IMR-90 (cell line): ENCODE measurements around the gene ARSA. TPM values are rescaled to one million over a fixed set of nuclear protein-coding genes. Genes with fewer than 3 reads are reported as not detected.

Experiments used
- ATAC-seq: fragments of 200-7000 bp; cut with Tn5 transposase; 2 replicates; pipeline ENCODE4 v1.9.1; 2020; ENCODE audit warnings: low read depth, mild to moderate bottlenecking, moderate library complexity
- BruUV-seq: library from RNA; stranded (reverse); fragments of 400-500 nt; replicated peaks from 2 replicates; lab custom pipeline; 2021; lab: Mats Ljungman, UMichigan
- CTCF ChIA-PET: fragments of 300-600 bp; formaldehyde crosslinking; extraction: SDS; loops from one replicate; lab custom pipeline; 2021; ENCODE audit warnings: antibody characterized with exemption; lab: Yijun Ruan, JAX
- POLR2A ChIA-PET: fragments of 300-600 bp; sonication (Branson Sonifier 250); formaldehyde crosslinking; loops from one replicate; lab custom pipeline; 2022; ENCODE audit warnings: antibody characterized with exemption; ENCODE audit not compliant: unreplicated experiment; lab: Charles Lee
- DNase-seq: peaks from one replicate; pipeline ENCODE4 v3.0.0; 2013
- H2AFZ ChIP-seq: replicated peaks from 2 replicates; pipeline ENCODE3; 2013; ENCODE audit warnings: low read length, mild to moderate bottlenecking; ENCODE audit not compliant: poor library complexity
- H2AK5ac ChIP-seq: 2 replicates; pipeline ENCODE4 v1.6.1; 2013; ENCODE audit warnings: low read depth, low read length, inconsistent platforms
- H2AK9ac ChIP-seq: replicated peaks from 2 replicates; pipeline ENCODE3; 2013; ENCODE audit warnings: mild to moderate bottlenecking, low read depth, low read length, moderate library complexity; ENCODE audit not compliant: poor library complexity
- H2BK120ac ChIP-seq: 2 replicates; pipeline ENCODE4 v1.6.1; 2013; ENCODE audit warnings: low read depth, low read length, inconsistent platforms
- H2BK15ac ChIP-seq: 3 replicates; pipeline ENCODE4 v1.6.1; 2013; ENCODE audit warnings: low read depth, low read length, inconsistent platforms
- H2BK20ac ChIP-seq: 2 replicates; pipeline ENCODE4 v1.6.1; 2013; ENCODE audit warnings: low read depth, mild to moderate bottlenecking, inconsistent platforms, low read length, moderate library complexity
- H2BK5ac ChIP-seq: 2 replicates; pipeline ENCODE4 v1.6.1; 2013; ENCODE audit warnings: mild to moderate bottlenecking, low read depth, low read length, inconsistent platforms; ENCODE audit not compliant: poor library complexity, severe bottlenecking
- H3K14ac ChIP-seq: replicated peaks from 2 replicates; pipeline ENCODE4 v1.6.1; 2013; ENCODE audit warnings: low read depth, low read length, inconsistent platforms
- H3K18ac ChIP-seq: 2 replicates; pipeline ENCODE4 v1.6.1; 2013; ENCODE audit warnings: low read depth, low read length, control low read depth
- H3K23ac ChIP-seq: 2 replicates; pipeline ENCODE4 v1.6.1; 2013; ENCODE audit warnings: low read depth, low read length, inconsistent platforms
- H3K27ac ChIP-seq: 2 replicates; pipeline ENCODE4 v1.5.1; 2013; ENCODE audit warnings: mild to moderate bottlenecking, control low read depth, low read length; ENCODE audit not compliant: insufficient read depth
- H3K27me3 ChIP-seq: 2 replicates; pipeline ENCODE4 v1.6.1; 2013; ENCODE audit warnings: low read length; ENCODE audit not compliant: control insufficient read depth, insufficient read depth
- H3K36me3 ChIP-seq: 2 replicates; pipeline ENCODE4 v1.6.1; 2013; ENCODE audit warnings: low read length, mixed read lengths; ENCODE audit not compliant: control insufficient read depth, insufficient read depth
- H3K4ac ChIP-seq: 2 replicates; pipeline ENCODE4 v1.6.1; 2013; ENCODE audit warnings: low read depth, low read length, inconsistent platforms
- H3K4me1 ChIP-seq: 2 replicates; pipeline ENCODE4 v1.6.1; 2013; ENCODE audit warnings: low read length, mixed read lengths; ENCODE audit not compliant: control insufficient read depth, insufficient read depth
- H3K4me2 ChIP-seq: 2 replicates; pipeline ENCODE4 v1.6.1; 2013; ENCODE audit warnings: low read depth, mild to moderate bottlenecking, control low read depth, low read length, moderate library complexity
- H3K4me3 ChIP-seq: 2 replicates; pipeline ENCODE4 v1.5.1; 2013; ENCODE audit warnings: low read depth, mild to moderate bottlenecking, control low read depth, low read length, moderate library complexity; ENCODE audit not compliant: insufficient read depth
- H3K56ac ChIP-seq: 2 replicates; pipeline ENCODE4 v1.6.1; 2013; ENCODE audit warnings: low read length, inconsistent platforms; ENCODE audit not compliant: insufficient read depth; ENCODE audit errors: extremely low read depth
- H3K79me1 ChIP-seq, 2 experiments: 2 replicates each; pipeline ENCODE4 v1.6.1; 2013; ENCODE audit warnings: low read length in 2 of 2, inconsistent platforms in 1 of 2, low read depth in 1 of 2
- H3K9ac ChIP-seq: 2 replicates; pipeline ENCODE4 v1.6.1; 2013; ENCODE audit warnings: low read depth, low read length, control low read depth
- H3K9me1 ChIP-seq: 2 replicates; pipeline ENCODE4 v1.6.1; 2013; ENCODE audit warnings: low read length, inconsistent platforms; ENCODE audit not compliant: insufficient read depth
- H3K9me3 ChIP-seq: 2 replicates; pipeline ENCODE4 v1.6.1; 2013; ENCODE audit warnings: low read length; ENCODE audit not compliant: control insufficient read depth, insufficient read depth
- H4K20me1 ChIP-seq: 2 replicates; pipeline ENCODE4 v1.6.1; 2013; ENCODE audit warnings: low read length, inconsistent platforms; ENCODE audit not compliant: insufficient read depth
- H4K5ac ChIP-seq: 2 replicates; pipeline ENCODE4 v1.6.1; 2013; ENCODE audit warnings: mild to moderate bottlenecking, low read depth, low read length, control low read depth
- H4K8ac ChIP-seq, 2 experiments: 2 replicates each; pipeline ENCODE4 v1.6.1; 2013; ENCODE audit warnings: low read depth in 2 of 2, low read length in 2 of 2, control low read depth in 1 of 2, inconsistent platforms in 1 of 2
- H4K91ac ChIP-seq: 2 replicates; pipeline ENCODE4 v1.6.1; 2013; ENCODE audit warnings: low read depth, low read length, inconsistent platforms; ENCODE audit not compliant: insufficient read depth
- CEBPB ChIP-seq: IDR thresholded peaks from 2 replicates; pipeline ENCODE4 v1.6.1; 2012; ENCODE audit warnings: low read depth, low read length, improper control_type of control experiment
- CHD1 ChIP-seq: IDR thresholded peaks from 2 replicates; pipeline ENCODE4 v1.6.1; 2012; ENCODE audit warnings: low read depth, low read length, improper control_type of control experiment
- FOS ChIP-seq: fragments of 150-350 bp; IDR thresholded peaks from 2 replicates; pipeline ENCODE4 v1.6.1; 2016; ENCODE audit warnings: low read depth, low read length
- MAFK ChIP-seq: IDR thresholded peaks from 2 replicates; pipeline ENCODE4 v1.6.1; 2012; ENCODE audit warnings: low read depth, low read length, improper control_type of control experiment
- MAZ ChIP-seq: IDR thresholded peaks from 2 replicates; pipeline ENCODE4 v1.6.1; 2012; ENCODE audit warnings: low read depth, mild to moderate bottlenecking, low read length, improper control_type of control experiment, moderate library complexity, borderline replicate concordance
- NFE2L2 ChIP-seq: fragments of 150-350 bp; IDR thresholded peaks from 2 replicates; pipeline ENCODE4 v1.6.1; 2016; ENCODE audit warnings: low read depth, mild to moderate bottlenecking, low read length
- POLR2A ChIP-seq: IDR thresholded peaks from 2 replicates; pipeline ENCODE4 v1.6.1; 2012; ENCODE audit warnings: mild to moderate bottlenecking, low read depth, low read length
- RAD21 ChIP-seq: IDR thresholded peaks from 2 replicates; pipeline ENCODE4 v1.6.1; 2012; ENCODE audit warnings: low read length, improper control_type of control experiment
- RCOR1 ChIP-seq: IDR thresholded peaks from 2 replicates; pipeline ENCODE4 v1.6.1; 2012; ENCODE audit warnings: mild to moderate bottlenecking, low read length, improper control_type of control experiment; ENCODE audit not compliant: insufficient replicate concordance
- RFX5 ChIP-seq: IDR thresholded peaks from 2 replicates; pipeline ENCODE4 v1.8.0; 2012; ENCODE audit warnings: low read depth, mild to moderate bottlenecking, low read length, moderate library complexity
- SMC3 ChIP-seq: fragments of 150-350 bp; IDR thresholded peaks from 2 replicates; pipeline ENCODE4 v1.6.1; 2016; ENCODE audit warnings: low read depth, mild to moderate bottlenecking, antibody characterized with exemption, low read length, moderate library complexity
- USF2 ChIP-seq: fragments of 150-350 bp; IDR thresholded peaks from 2 replicates; pipeline ENCODE4 v1.6.1; 2017; ENCODE audit warnings: mild to moderate bottlenecking, antibody characterized with exemption, low read length, low read depth
- WGBS, 2 experiments: methylation state at CpG; one replicate each; pipeline versions ENCODE4 v1.1.5 to v1.1.7; 2013; ENCODE audit warnings: missing lambda C conversion rate in 2 of 2; ENCODE audit not compliant: insufficient read length in 1 of 2; ENCODE audit errors: extremely low coverage in 2 of 2; 5-methylcytosine and 5-hydroxymethylcytosine counted together
- dilution Hi-C: fragments of 300-500 bp; cut with HindIII; formaldehyde crosslinking; loops from one replicate; pipeline ENCODE4 v1.14.3; 2018; ENCODE audit warnings: low sequenced_read_pairs; ENCODE audit not compliant: unreplicated experiment
- in situ Hi-C: fragments of 300-500 bp; cut with MboI; formaldehyde crosslinking; loops from 3 replicates; pipeline ENCODE4 v1.14.3; 2019; ENCODE audit warnings: low sequenced_read_pairs, inconsistent platforms, mixed read lengths
- intact Hi-C: fragments of 100-400 bp; cut with micrococcal nuclease; formaldehyde crosslinking; loops from 2 replicates; pipeline ENCODE4 v1.10.0; 2022
- polyA plus RNA-seq, 3 experiments: library from polyadenylated mRNA; depleted of rRNA; stranded (reverse); fragments of >200 nt; gene quantifications; 2 replicates each; pipeline ENCODE4 v1.2.3, GENCODE V29; 2012; ENCODE audit warnings: low replicate concordance in 1 of 3
- total RNA-seq: library from RNA; depleted of rRNA; stranded (reverse); fragments of >200 nt; gene quantifications from 2 replicates; pipeline ENCODE4 v1.2.3, GENCODE V29; 2012
- TF ChIP-seq, protein P1 (sequence below): fragments of 150-350 bp; IDR thresholded peaks from 2 replicates; pipeline ENCODE4 v1.6.1; 2016; ENCODE audit warnings: low read depth, mild to moderate bottlenecking, low read length, moderate library complexity, borderline replicate concordance

The ARSA gene
- total and polyA plus RNA-seq, 2 of the 4 experiments (the other 2 are of a cell fraction) = 3.4 to 24.2 TPM

GRCh38 chr22:50674130-50674500 is 46.2 kb upstream of the ARSA start:
- H4K8ac ChIP-seq = no peak overlapping the region
- in situ Hi-C loops = no loop called here
- no peaks in the 10 kb centered on the region; the same call in 1 of the 2 replicates for H3K4me1 ChIP-seq
- dilution Hi-C loops = no loop called here
- no peaks in the 10 kb centered on the region for H3K79me1 ChIP-seq
- H3K4me2 ChIP-seq = no peak overlapping the region
- ATAC-seq = peak; percentile 13
- no peak overlapping the region for H2BK120ac ChIP-seq
- intact Hi-C loops = no loop called here
- H3K36me3 ChIP-seq = no peaks in the 10 kb centered on the region
- no peak overlapping the region for H4K91ac ChIP-seq
- no peak overlapping the region for H4K5ac ChIP-seq
- no peak overlapping the region for H2BK5ac ChIP-seq
- H3K27me3 ChIP-seq = peaks cover 49% of the 10 kb centered on the region
- H2AFZ ChIP-seq = no peak overlapping the region
- TF ChIP-seq, protein P1, sequence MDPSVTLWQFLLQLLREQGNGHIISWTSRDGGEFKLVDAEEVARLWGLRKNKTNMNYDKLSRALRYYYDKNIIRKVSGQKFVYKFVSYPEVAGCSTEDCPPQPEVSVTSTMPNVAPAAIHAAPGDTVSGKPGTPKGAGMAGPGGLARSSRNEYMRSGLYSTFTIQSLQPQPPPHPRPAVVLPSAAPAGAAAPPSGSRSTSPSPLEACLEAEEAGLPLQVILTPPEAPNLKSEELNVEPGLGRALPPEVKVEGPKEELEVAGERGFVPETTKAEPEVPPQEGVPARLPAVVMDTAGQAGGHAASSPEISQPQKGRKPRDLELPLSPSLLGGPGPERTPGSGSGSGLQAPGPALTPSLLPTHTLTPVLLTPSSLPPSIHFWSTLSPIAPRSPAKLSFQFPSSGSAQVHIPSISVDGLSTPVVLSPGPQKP = no peak
- TF ChIP-seq MAZ = no peak
- TF ChIP-seq NFE2L2 = no peak
- TF ChIP-seq FOS = no peak
- TF ChIP-seq USF2 = no peak
- no peak for TF ChIP-seq POLR2A
- no peak for TF ChIP-seq MAFK
- TF ChIP-seq RFX5 = no peak
- no peak for TF ChIP-seq RAD21
- TF ChIP-seq CEBPB = no peak
- TF ChIP-seq RCOR1 = no peak
- TF ChIP-seq SMC3 = no peak
- no peak for TF ChIP-seq CHD1
- BruUV-seq = no TSS peak
- WGBS, 2 experiments = no CpG with 5 or more reads among the region's 43 CpGs
- no peak overlapping the region for H3K23ac ChIP-seq
- CTCF ChIA-PET = no interaction called here
- H2BK15ac ChIP-seq = no peak overlapping the region
- no peak overlapping the region for H3K4me3 ChIP-seq
- POLR2A ChIA-PET = no interaction called here
- no peak overlapping the region for H3K18ac ChIP-seq
- no peak for DNase-seq
- H2BK20ac ChIP-seq = no peak overlapping the region
- no peak overlapping the region for H2AK5ac ChIP-seq
- no peak overlapping the region for H3K27ac ChIP-seq
- no peak overlapping the region for H2AK9ac ChIP-seq
- no peaks in the 10 kb centered on the region; the same call in 1 of the 2 replicates for H3K9me3 ChIP-seq
- no peak overlapping the region for H3K9ac ChIP-seq
- peaks cover 8% of the 10 kb centered on the region for H3K9me1 ChIP-seq
- no peak overlapping the region for H3K56ac ChIP-seq
- H3K4ac ChIP-seq = no peak overlapping the region
- no peaks in the 10 kb centered on the region; the same call in 1 of the 2 replicates for H4K20me1 ChIP-seq
- H3K14ac ChIP-seq = no peak overlapping the region
